HEK293 (cell line): ENCODE results near the gene MTERF4.

Source experiments
- CTCF ChIP-seq: fragments of 450-650 bp; formaldehyde crosslinking; IDR thresholded peaks from 2 replicates; pipeline ENCODE4 v1.5.1; 2016; ENCODE audit warnings: missing biosample characterization, missing genetic modification characterization
- GFI1B ChIP-seq: fragments of 450-650 bp; formaldehyde crosslinking; IDR thresholded peaks from 2 replicates; pipeline ENCODE4 v1.5.1; 2016; ENCODE audit warnings: missing biosample characterization, missing genetic modification characterization
- HOXA7 ChIP-seq: sonication (generic); formaldehyde crosslinking; IDR thresholded peaks from 2 replicates; pipeline ENCODE4 v1.8.1; 2022; ENCODE audit warnings: missing genetic modification reagents, borderline replicate concordance
- MZF1 ChIP-seq: fragments of 450-650 bp; formaldehyde crosslinking; IDR thresholded peaks from 2 replicates; pipeline ENCODE4 v1.5.1; 2017; ENCODE audit warnings: missing biosample characterization, missing genetic modification characterization, borderline replicate concordance
- TCF7L2 ChIP-seq: IDR thresholded peaks from 2 replicates; pipeline ENCODE4 v1.6.1; 2011; ENCODE audit warnings: low read depth, mild to moderate bottlenecking, inconsistent platforms, low read length, moderate library complexity, borderline replicate concordance
- TRIM28 ChIP-seq: IDR thresholded peaks from 2 replicates; pipeline ENCODE4 v1.6.1; 2011; ENCODE audit warnings: low read length, control low read depth, borderline replicate concordance
- ZBTB48 ChIP-seq: fragments of 450-650 bp; formaldehyde crosslinking; IDR thresholded peaks from 2 replicates; pipeline ENCODE4 v1.5.1; 2016; ENCODE audit warnings: missing biosample characterization, missing genetic modification characterization
- ZFP3 ChIP-seq: fragments of 450-650 bp; formaldehyde crosslinking; IDR thresholded peaks from 2 replicates; pipeline ENCODE4 v1.5.1; 2016; ENCODE audit warnings: low read depth, missing biosample characterization, missing genetic modification characterization
- ZNF175 ChIP-seq: fragments of 450-650 bp; formaldehyde crosslinking; IDR thresholded peaks from 2 replicates; pipeline ENCODE4 v1.5.1; 2016; ENCODE audit warnings: missing biosample characterization, missing genetic modification characterization
- ZNF292 ChIP-seq: fragments of 450-650 bp; formaldehyde crosslinking; IDR thresholded peaks from 2 replicates; pipeline ENCODE4 v1.5.1; 2016; ENCODE audit warnings: low read depth, missing biosample characterization, missing genetic modification characterization, borderline replicate concordance
- ZNF560 ChIP-seq: fragments of 450-650 bp; formaldehyde crosslinking; IDR thresholded peaks from 2 replicates; pipeline ENCODE4 v1.5.1; 2017; ENCODE audit warnings: missing biosample characterization, missing genetic modification characterization, borderline replicate concordance
- ZNF645 ChIP-seq: fragments of 450-650 bp; formaldehyde crosslinking; IDR thresholded peaks from 2 replicates; pipeline ENCODE4; 2016; ENCODE audit warnings: missing biosample characterization, missing genetic modification characterization
- ZNF768 ChIP-seq: fragments of 450-650 bp; formaldehyde crosslinking; IDR thresholded peaks from 2 replicates; pipeline ENCODE4 v1.5.1; 2018; ENCODE audit warnings: missing biosample characterization, mild to moderate bottlenecking, missing genetic modification characterization

GRCh38 chr2:241047253-241048010 lies 54.7 kb downstream of the MTERF4 start:
- TF ChIP-seq CTCF (tag by site-specific recombination) (no peak), ZNF768 (tag by site-specific recombination) (no peak), ZNF175 (no peak), MZF1 (tag by site-specific recombination) (no peak), GFI1B (no peak), ZNF645 (tag by site-specific recombination) (no peak), ZFP3 (no peak), TCF7L2 (no peak), ZBTB48 (tag by site-specific recombination) (no peak), TRIM28 (no peak), HOXA7 (no peak), ZNF560 (tag by site-specific recombination) (no peak), ZNF292 (tag by site-specific recombination) (no peak)
